Activated CD4-positive, alpha-beta T cell treated with anti-CD3 and anti-CD28 coated beads, Interleukin-10, Interleukin-2, amounts not matched to agents 100 ng/mL and 50 ng/mL, durations not matched to agents 16 hours and 8 hours (primary cell): ENCODE measurements around the gene CLDN7.

Experiments
- DNase-seq: peaks from one replicate; pipeline ENCODE4 v3.0.0-alpha.2; 2020

CLDN7 gene, protein sequence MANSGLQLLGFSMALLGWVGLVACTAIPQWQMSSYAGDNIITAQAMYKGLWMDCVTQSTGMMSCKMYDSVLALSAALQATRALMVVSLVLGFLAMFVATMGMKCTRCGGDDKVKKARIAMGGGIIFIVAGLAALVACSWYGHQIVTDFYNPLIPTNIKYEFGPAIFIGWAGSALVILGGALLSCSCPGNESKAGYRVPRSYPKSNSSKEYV

DNA sequence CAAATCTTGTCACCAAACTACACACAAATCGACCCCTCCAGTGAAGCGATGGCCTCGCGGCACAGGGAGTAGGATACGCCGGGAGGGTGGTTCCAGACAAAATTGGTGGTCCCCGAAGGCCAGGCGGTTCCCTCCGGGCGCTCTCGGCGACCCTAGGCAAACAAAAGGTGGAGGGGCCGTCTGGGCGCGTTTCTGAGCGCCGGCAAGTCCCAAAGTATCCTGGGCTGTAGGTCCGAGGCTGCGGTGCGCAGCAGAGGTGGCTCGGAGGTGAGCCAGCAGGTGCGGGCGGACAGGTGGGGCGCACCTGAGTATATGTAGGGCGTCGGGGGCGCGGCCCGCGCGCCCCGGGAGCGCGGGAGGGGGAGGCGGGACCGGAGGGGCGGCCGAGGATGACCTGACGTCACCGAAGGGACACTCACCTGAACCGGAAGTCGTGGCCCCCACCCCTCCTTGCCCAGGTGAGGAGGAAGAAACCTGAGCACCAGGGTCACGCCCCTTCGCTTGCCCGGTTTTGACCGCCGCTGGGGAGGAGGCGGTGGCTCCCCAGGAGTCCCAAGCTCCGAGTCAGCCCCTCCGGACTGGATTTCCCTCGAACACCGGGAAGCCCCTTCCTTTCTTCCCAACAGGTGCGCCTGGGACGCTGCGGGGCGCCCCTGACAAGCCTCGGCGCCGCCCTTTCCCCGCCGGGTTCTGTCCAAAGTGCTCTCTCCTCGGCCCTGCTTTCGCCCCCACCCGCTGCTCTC is at the start of gene CLDN7:
CLDN7 (minus strand) TSS at position 287 of the 743 bp plus-strand sequence. CDS start 435 bp downstream, outside the sequence.
- DNase-seq = no peak

DNA sequence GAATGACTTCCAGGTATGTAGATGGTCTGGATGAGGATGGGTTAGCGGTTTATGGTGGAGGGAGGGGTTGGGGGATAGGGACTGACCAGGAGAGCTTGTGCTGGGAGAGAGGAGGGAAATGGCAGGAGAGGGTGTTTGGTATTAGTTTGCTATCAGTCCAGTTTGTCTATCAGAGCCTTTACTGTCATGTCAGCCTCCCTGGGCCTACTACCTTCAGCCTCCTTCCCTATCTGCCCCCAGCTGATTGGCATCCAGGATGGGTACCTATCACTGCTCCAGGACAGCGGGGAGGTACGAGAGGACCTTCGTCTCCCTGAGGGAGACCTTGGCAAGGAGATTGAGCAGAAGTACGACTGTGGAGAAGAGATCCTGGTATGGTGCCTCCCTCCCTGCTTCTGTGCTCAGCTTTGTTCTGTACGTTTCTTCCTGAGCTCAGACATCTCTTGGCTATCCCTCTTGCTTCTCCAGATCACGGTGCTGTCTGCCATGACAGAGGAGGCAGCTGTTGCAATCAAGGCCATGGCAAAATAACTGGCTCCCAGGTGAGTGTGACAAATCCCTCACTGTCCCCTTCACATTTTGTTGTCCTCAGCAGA is 48.9 kb upstream of the CLDN7 start:
- no peak for DNase-seq

DNA sequence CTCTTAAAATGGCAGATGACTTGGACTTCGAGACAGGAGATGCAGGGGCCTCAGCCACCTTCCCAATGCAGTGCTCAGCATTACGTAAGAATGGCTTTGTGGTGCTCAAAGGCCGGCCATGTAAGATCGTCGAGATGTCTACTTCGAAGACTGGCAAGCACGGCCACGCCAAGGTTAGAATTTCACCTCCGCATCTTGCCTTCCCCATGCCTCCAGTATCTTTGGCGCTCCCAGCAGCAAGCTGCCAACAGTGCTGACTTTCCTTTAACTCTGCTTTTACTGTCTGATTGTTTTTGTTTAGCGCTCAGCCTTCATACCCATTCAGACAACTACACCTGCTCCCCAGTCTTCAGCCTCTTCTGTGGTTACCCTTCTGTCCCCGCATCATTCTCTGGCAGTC is 47.4 kb upstream of the CLDN7 start:
- DNase-seq = no peak

DNA sequence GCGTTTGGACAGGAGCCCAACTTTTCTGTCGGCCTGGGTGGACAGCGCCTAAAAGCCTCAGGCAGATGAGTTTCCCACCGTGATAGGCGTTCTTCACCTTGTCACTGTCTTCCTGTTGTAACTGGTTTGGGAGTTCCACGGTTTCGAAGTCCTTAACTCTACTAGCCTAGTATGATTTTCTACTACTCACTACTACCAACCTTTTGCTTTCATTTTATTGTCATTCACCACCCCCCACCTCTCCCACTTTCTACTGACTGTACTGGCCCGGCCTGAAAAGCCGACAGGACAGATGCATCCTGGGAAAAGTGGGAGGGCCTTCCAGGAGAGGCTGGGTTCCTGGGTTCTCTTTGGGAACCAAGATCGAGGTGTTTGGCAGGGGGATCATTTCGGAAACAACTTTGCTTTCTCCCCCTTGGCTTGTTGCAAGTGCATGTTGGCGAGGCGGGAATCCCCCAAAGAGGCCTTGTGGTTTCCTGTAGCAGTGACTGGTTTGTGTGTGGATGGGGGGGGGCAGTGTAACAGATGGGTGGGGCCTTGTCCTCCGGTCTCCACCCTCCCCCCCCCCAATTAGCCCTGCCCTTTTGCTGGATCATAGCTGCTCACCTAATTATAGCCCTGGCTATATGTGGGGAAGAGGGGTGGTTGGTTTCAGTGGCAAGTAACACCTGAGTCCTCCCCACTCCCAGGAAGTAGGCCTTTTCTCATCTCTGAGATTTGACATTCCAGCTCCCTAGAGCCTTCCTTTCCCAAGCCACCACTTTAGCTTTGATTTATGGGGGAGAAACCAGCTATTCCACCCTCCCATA is 46.6 kb upstream of the CLDN7 start:
- DNase-seq = peak; percentile 90

DNA sequence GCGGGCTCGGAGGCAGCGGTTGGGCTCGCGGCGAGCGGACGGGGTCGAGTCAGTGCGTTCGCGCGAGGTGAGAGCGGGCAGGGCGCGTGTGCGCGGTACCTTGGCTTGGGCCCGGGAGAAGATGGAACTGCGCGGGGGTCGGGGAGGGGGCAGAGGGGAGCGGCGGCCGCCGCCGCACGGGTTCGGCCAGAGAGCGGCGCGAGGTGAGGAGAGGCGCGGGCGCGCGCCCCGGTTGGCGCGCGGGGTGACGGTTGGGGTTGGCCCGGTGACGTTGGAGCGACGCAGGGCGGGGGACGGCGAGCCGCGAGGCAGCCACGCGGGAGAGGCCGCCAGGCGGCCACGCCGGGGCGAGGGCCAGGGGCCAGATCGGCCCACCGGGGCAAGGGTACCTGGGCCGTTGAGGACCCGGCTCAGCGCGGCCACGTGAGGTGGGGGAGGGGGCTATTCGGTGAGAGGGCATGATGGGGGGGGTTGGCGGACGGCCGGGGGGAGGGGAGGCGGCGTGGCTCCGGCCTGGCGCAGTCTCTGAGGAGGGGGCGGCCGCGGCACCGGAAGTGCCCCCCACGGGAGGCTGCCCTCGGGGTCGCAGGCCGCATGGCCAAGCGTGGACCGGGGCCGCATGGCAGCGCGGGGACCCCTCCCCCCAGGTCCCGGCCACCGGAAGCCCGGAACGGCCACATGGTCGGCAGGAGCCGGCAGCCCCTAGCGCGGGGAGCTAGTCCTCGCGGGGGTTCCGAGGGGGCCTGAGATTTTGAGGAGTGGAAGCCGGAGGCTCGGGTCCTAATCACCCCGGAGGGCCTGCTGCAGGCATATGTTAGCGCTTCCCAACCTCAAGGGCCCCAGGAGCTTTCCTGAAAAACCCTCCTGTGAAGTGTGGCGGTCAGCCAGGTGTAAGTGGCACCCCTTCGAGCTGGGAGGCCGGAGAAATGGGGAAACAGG is 45.7 kb upstream of the CLDN7 start:
- DNase-seq = peak; percentile 62

DNA sequence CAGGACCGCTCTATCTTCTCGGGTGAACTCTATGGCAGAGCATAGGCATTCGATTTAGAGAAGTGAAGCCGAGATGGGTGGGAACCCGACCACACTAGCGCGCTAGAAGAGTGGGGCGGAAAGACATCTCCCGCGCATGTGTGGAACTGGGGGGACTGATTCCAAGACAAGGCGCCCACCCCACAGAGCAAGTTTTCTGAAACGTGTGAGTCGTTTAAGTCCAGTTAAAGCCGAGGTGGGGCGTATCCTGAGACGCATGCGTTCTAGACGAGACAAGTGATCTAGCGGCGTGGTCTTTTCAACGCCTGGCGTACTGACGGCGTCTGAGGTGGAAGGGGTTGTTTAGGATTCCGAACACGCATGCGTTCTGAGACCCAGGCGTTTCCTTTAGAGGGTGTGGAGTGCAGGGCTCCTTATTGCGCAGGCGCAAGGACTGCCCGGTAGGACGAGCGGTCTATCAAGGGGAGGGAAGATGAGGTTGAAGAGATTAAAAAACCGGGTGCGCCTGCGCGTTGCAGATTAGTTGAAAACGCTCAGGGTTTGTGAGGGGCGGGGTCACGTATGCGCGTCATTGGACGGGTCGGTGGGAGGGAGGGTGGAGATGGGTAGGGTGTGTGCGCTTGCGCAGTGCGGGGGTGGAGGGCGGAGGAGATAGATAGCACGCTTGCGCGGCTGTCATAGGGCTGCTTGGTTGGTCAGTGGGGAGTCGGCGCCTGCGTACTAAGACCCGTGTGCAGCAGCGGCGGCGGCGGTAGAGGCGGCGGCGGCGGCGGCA is 44.8 kb upstream of the CLDN7 start, which contains the start of gene EIF5A:
EIF5A (plus strand) TSS at position 718 of the 775 bp plus-strand sequence. CDS start 2,008 bp downstream, outside the sequence.
- DNase-seq = peak; percentile 100

DNA sequence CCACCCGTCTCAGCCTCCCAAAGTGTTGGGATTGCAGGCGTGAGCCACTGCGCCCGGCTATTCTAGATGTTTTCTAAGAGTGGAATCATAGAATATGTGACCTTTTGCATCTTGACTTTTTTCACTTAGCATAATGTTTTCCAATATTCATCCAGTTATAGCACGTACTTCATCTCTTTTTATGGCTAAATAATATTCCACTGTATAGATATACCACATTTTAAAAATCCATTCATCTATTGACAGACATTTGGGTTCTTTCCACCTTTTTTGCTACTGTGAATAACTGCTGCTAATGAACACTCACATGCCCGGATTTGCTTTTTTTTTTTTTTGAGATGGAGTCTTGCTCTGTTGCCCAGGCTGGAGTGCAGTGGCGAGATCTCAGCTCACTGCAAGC is 41.9 kb upstream of the CLDN7 start:
- DNase-seq = no peak

DNA sequence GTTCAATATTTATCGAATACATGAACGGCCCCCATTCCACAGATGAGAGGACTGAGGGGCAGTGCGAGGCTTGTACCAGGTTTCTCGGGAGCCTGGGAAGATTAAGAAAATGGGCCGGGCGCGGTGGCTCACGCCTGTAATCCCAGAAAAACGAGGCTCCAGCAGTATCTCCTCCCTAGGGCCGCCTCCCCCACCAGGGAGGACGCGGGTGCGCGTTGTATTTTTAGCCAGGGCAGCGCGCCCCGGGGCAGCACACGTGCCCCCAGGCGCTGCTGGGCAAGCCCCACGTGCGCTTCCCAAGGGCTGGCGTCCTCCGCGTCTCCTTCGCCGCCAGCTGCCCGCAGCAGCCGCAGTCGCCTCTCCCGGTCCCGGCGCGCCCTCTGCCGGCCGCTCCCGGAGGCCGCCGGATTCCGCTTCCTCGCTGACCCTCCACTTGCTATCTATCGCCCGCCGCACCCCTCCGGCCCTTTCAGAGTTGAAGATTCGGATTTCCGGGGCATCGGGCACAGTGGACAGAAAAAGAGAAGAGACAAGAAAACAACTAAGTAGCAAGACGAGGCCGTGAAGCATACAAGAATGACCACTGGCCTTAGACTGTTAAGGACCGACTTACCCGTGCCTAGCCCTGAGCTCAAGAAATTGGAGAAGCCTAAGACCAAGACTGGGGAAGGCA is 34.0 kb upstream of the CLDN7 start:
- DNase-seq = peak; percentile 80

DNA sequence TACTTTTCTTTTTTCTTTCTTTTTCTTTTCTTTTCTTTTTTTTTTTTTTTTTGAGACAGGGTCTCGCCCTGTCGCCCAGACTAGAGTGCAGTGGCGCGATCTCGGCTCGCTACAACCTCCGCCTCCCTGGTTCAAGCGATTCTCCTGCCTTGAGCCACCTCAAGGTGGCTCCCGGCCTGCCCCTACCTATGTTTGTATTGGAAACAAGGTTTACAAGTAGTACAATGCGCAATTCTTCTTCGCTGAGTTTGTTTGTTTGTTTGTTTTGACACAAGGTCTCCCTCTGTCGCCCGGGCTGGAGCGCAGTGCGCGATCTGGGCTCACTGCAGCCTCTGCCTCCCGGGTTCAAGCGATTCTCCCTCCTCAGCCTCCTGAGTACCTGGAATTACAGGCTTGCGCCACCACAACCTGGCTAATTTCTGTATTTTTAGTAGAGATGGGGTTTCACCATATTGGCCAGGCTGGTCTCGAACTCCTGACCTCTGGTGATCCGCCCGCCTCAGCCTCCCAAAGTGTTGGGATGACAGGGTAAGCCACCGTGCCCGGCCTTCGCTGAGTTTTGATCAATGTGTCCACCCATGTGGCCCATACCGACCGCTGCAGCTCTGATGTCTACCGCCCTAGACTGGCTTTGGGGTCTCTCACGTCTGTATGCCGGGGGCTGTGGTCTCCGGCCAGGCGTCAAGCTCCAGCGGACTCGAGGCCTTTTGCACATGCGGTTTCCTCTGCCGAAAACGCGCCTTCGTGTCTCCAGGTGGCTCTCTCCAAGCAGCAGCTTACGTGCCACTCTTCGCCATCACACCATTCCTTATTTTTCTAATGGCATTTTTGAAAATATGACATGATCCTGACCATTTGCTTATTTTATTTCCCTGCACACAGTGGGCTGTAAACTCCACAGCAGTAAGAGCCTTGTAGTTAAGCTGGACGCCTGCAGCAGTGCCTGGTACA is 33.2 kb upstream of the CLDN7 start:
- no peak for DNase-seq

DNA sequence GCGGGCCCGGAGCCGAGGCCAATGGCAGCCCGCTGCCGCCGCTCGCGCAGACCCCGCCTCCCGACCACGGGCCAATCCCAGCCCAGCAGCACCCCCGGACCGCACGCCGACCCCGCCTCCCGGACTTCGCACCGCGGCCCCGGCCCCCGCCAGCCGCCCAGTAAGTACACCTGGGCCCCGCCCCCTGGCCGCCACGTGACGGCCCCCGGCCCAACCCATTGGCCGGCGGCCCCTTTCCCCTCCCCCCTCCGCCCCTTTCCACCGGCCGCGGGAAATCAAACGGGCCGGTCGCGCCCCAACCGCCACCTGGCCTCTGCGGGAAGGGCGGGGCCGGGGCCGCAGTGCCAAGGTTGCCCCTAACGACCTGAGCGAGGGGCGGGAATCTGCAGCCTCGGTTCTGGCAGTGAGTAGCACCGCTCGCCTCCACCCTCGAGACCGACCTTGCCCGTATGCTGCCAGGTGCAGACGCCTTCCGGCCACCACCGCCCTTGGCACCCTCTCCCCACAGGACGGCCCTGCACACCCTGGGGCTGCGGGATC is 32.4 kb upstream of the CLDN7 start, which contains the start of gene YBX2:
YBX2 (minus strand) TSS at position 26 of the 540 bp plus-strand sequence. CDS start 139 bp downstream, outside the sequence.
- peak; percentile 87 for DNase-seq

DNA sequence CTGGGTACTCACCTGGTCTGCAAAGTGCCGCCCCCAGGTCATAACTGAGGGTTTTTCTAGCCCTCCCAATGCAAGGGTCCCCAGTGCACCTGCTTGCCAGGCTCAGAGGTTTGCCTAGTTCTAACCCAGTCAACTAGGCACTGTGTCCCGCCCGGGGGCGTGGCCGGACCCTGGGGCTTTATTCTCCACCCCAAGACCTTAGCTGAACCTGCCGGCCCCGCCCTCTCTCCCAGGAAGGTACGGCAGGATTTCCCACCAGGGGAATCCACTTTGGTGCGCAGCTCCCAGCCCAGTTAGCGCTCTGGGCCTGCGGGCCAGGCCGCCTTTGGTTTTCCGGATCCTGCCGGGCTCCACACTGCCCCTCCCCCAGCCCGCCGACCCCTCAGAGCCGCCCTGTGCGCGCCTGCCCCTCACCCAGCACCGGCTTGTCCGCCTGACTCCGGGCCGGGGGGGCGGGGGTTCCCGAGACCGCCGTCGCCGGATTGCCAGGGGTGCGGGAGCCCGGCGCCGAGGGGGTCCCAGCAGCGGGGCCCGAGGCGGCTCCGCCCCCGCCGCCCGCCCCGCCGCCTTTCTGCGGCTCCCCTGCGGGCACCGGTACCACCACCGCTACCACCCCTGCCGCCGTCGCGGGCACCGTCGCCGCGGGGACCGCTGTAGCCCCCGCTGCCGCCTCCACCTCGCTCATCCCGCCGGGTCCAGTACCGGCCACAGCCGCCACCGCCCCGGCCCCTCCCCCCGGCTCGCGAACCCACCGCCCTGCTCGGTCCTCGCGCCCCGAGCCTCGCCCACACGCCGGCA is 31.7 kb upstream of the CLDN7 start:
- DNase-seq = no peak

DNA sequence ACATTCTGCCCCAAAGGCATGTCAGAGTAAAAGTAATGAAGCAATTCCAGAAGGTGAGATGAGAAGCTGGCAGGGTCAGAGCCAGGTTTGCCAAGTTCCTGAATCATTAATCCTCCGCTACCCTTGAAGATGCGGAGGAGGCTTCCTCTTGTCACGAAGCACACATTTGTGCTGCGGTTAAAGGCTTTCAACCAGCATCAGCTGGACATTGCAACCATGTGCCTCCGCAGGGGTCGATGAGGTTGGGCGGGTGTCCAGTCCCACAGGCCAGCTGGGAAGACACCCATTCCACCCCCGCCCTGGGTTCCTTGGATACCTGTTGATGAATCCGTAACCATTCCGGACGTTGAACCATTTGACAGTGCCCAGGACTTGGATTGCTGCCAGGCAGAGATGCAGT is 30.9 kb upstream of the CLDN7 start:
- DNase-seq = no peak

DNA sequence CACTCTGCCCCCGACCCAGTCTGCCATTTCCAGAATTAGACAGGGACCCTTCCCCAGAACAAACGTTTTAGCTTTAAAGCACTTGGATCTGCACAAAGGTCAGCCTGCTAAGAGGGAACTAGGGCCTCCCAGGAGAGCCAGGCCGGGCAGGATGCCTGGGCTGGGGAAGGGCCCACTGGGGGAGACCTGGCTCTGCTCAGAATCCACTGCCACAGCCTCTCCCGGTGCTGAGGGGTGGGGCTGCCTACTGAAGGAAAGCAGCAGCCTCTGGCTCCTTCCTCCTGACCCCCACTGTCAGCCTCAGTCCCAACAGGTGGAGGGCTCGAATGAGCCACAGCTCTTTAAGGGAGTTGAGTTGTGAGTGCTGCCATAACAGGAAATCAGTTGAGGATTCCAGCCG is 30.5 kb upstream of the CLDN7 start:
- DNase-seq = no peak

DNA sequence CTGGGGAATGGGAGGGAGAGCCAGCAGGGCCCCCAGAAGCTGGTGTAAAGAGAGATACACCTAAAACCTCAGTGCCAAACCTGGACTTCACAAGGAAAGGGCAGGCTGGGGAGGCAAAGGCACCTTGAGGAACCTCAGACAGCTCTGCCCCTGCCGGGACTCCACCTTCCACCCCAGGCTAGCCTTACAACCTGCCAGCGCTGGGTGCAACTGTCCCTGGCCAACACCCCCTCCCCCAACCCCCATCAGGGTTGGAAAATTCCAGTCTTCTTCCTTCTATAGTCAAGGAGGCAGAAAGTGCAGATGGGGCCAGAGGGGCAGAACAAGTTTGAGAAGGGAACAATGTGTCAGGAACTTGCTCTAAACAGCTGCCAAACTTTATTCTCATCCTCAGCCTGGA is 29.9 kb upstream of the CLDN7 start:
- DNase-seq = no peak

DNA sequence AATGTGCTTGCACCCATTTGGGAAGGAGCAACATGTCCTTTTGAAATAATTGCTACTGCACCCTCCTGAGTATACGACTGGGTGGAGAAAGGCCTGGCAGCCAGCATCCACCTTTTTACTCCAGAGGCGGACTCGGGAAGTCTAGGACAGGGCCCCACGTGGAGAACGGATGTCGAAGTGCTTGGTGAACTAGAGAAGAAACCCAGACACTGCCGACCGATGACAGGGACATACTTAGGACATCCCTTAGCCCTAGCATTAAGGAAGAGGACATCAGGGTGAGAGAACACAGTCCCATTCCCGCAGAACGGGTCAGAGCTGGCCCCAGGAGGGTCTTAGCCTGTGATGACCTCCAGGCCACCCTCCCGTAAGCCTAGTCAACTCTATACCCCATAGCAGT is 28.4 kb upstream of the CLDN7 start:
- DNase-seq = no peak

DNA sequence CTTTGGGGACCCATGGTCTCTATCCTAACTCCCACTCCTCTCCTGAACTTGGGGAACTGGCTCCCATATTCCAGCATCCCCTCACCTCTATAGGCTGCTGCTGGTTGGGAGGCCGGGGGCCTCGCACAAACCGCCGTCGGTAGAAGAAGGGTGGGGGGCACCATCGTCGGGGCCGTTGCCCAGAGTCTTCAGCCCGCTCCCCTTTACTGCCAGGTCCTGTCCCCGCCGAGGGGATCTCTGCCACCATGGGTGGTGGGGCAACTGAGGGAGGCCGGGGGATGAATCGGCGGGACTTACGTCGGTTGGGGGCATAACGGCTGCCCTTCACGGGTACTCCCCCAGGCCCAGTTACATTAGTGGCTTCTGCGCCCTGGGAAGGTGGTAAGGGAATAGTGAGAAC is 27.9 kb upstream of the CLDN7 start:
- DNase-seq = no peak

DNA sequence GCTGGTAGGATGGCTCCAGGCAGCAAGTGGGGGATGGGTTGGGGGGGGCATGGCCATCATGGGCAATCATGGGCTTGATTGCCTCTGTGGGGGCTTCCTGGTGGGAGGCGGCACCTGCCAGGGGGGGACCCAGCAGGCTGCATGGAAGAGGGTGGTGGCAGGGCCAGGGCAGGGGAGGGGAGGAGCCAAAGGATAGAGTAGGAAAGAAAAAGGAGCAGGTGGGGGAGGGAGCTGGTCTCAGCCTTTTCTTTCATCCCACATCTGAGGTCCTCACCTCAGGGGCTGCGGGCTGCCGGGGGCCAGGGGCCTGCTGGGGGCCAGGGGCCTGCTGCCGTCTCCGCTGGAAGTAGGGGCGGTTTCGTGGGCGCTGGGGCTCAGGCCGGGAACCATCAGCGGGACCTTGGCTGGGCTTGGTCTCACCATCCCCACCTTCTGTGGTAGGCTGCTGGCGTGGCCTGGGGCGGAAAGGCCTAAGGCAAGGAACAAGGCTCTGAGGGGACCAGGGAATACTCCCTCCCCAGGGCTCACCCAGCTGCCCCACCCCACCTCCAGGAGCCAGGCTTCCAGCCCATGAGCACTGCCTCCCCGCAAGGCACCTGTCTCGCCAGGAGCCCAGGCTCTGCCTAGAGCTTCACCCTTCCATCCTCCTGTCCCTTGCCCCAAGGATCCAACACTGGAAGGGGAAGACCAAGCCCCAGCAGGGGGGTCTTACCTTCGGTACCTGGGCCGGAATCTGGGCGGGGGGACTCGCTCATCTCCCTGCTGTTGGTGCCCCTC is 27.2 kb upstream of the CLDN7 start:
- no peak for DNase-seq
